ENCODE measurements around the gene TRAPPC10.

The TRAPPC10 gene

GRCh38 chr21:43969115-43969444 lies 43.0 kb upstream of the TRAPPC10 start:
- H3K4me3 ChIP-seq (replicated peaks; ENCODE audit: insufficient read depth, low read length): no peak overlapping the region
- TF ChIP-seq REST (IDR thresholded peaks at IDR 0.05; ENCODE audit: insufficient replicate concordance, low read depth) (no peak), CTCF (IDR thresholded peaks at IDR 0.05; ENCODE audit: insufficient read depth, low read length) (no peak), POLR2AphosphoS5 (IDR thresholded peaks at IDR 0.05; ENCODE audit: low read depth) (no peak), SPI1 (IDR thresholded peaks at IDR 0.05; ENCODE audit: borderline replicate concordance, low read depth) (no peak), GABPA (IDR thresholded peaks at IDR 0.05; ENCODE audit: low read depth) (no peak)
- H3K27ac ChIP-seq (replicated peaks): no peak overlapping the region
- DNase-seq (ENCODE audit: low read depth in 1 of 2, low spot score in 1 of 2): no peak
- no peaks in the 10 kb centered on the region for H3K27me3 ChIP-seq (ENCODE audit: insufficient read depth, poor library complexity, severe bottlenecking)

GRCh38 chr21:43970551-43970950 lies 41.6 kb upstream of the TRAPPC10 start:
- H3K27me3 ChIP-seq (ENCODE audit: insufficient read depth, poor library complexity, severe bottlenecking): no peaks in the 10 kb centered on the region
- no peak overlapping the region for H3K27ac ChIP-seq (replicated peaks)
- DNase-seq (ENCODE audit: low read depth in 1 of 2, low spot score in 1 of 2): no peak
- no peak overlapping the region for H3K4me3 ChIP-seq (replicated peaks; ENCODE audit: insufficient read depth, low read length)
- no peak for TF ChIP-seq POLR2AphosphoS5 (IDR thresholded peaks at IDR 0.05; ENCODE audit: low read depth)
- no peak for TF ChIP-seq CTCF (IDR thresholded peaks at IDR 0.05; ENCODE audit: insufficient read depth, low read length)
- no peak for TF ChIP-seq GABPA (IDR thresholded peaks at IDR 0.05; ENCODE audit: low read depth)
- no peak for TF ChIP-seq SPI1 (IDR thresholded peaks at IDR 0.05; ENCODE audit: borderline replicate concordance, low read depth)
- no peak for TF ChIP-seq REST (IDR thresholded peaks at IDR 0.05; ENCODE audit: insufficient replicate concordance, low read depth)

- H3K27ac ChIP-seq (replicated peaks): no peak overlapping the region
- H3K4me3 ChIP-seq (replicated peaks; ENCODE audit: insufficient read depth, low read length): no peak overlapping the region
- TF ChIP-seq POLR2AphosphoS5 (IDR thresholded peaks at IDR 0.05; ENCODE audit: low read depth) (no peak), CTCF (IDR thresholded peaks at IDR 0.05; ENCODE audit: insufficient read depth, low read length) (no peak), REST (IDR thresholded peaks at IDR 0.05; ENCODE audit: insufficient replicate concordance, low read depth) (no peak), GABPA (IDR thresholded peaks at IDR 0.05; ENCODE audit: low read depth) (no peak), SPI1 (IDR thresholded peaks at IDR 0.05; ENCODE audit: borderline replicate concordance, low read depth) (no peak)
- peak in 1 of 2 experiments; percentile 70 for DNase-seq (ENCODE audit: low read depth in 1 of 2, low spot score in 1 of 2)
- no peaks in the 10 kb centered on the region for H3K27me3 ChIP-seq (ENCODE audit: insufficient read depth, poor library complexity, severe bottlenecking)
These were observed 40.7 kb upstream of the TRAPPC10 start for GRCh38 chr21:43971201-43971991.
